IPS-18c (cell line): ENCODE data around the gene ZBTB46.
A peak's percentile ranks its signal among the peaks of the same experiment; 100 is the strongest.

ENCODE experiments used
- H3K4me3 ChIP-seq: 2 replicates; pipeline ENCODE4 v1.7.0; 2013; ENCODE audit warnings: low read depth, mild to moderate bottlenecking, low read length, moderate library complexity; ENCODE audit not compliant: insufficient read depth
- H3K9me3 ChIP-seq: one replicate; pipeline ENCODE4 v1.6.1; 2013; ENCODE audit warnings: mild to moderate bottlenecking, low read length, moderate library complexity; ENCODE audit not compliant: control insufficient read depth, insufficient read depth

ZBTB46 gene

DNA sequence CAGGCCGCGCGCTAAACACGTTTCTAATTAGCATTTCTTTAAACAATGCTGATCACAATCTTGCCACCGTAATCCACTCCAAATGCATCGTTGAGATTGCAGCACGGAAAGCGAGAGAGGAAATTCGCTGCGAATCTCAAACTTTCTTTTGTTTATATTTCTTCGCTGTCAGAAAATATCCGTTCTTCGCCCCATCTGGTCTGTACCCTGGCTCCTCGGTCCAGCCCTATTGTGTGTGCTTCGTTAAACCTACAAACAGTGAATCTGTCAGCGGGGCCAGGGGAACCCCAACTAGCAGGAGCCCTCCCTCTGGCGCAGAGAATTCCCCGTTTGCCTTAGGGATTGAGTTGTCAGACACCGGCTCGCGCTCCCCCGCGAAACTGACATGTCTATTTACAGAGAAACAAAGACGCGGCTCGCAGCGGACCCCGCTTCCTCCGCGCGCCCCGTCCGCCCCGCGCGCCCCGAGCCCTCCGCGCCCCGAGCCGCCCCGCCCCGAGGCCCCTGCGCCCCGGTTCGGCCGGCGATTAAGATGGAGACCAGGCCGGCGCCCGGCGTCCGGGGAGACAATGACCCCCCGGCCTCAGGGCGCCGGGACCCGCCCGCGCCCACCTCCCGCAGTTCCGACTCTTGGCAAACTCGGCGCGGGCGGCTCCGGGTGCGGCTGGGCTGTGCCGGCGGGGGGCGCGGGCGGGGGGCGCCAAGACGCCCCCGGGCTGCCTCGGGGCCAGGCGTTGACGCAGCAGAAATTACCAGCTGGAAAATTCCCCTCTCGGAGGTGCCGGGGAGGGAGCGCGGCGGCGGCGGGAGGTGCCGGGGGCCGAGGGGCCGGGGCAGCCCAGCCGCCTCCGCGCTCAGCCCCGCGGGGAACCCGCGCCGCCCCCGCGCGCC lies 874 bp downstream of the ZBTB46 start:
- Histone ChIP-seq H3K9me3 (no peaks in the 10 kb centered on the region), H3K4me3 (peak overlapping the region; percentile 71)

- peak overlapping the region; percentile 71 for H3K4me3 ChIP-seq
- H3K9me3 ChIP-seq, result no peaks in the 10 kb centered on the region
These were observed 1.5 kb downstream of the ZBTB46 start for GRCh38 chr20:63829603-63829944.

DNA sequence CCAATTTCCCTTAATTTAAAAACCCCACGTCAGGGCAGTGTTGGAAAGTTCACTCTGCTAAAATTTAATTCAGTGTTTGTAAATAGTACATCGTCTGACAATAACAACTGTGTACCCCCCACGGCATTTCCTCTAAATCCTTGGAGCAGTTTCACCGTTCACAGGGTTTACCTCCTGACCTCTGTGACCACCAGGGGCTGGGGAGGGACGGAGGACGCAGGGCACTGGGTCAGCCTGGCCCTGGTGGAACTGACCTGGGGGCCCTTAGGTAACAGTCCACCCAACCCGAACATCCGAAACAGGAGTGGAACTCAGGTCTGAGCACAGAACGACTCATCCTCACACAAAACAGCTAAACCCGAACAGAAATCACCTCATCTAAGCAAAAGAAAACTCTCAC lies 2.1 kb downstream of the ZBTB46 start:
- no peaks in the 10 kb centered on the region for H3K9me3 ChIP-seq
- peak overlapping the region; percentile 71; the same call in 1 of the 2 replicates for H3K4me3 ChIP-seq

DNA sequence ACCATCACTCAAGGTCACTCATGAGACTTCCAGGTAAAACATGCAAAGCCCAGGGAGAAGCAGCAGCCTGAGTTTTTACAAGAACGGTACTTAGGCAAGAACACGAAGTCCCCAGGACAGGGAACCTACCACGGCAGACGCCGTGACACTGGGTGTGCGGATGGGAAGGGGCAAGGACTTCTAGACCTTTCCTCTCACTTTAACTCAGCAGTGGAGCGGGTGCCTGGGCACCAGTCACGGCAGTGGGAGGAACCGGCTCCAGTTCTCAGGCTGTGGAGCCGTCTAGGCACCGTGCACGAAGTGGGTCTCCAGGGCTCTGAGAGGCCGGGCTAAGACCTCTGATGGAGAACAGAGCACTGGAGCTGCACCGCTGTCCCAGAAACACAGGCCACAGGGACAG lies 2.5 kb downstream of the ZBTB46 start:
- no peak overlapping the region; the same call in 1 of the 2 replicates for H3K4me3 ChIP-seq
- H3K9me3 ChIP-seq, result no peaks in the 10 kb centered on the region

DNA sequence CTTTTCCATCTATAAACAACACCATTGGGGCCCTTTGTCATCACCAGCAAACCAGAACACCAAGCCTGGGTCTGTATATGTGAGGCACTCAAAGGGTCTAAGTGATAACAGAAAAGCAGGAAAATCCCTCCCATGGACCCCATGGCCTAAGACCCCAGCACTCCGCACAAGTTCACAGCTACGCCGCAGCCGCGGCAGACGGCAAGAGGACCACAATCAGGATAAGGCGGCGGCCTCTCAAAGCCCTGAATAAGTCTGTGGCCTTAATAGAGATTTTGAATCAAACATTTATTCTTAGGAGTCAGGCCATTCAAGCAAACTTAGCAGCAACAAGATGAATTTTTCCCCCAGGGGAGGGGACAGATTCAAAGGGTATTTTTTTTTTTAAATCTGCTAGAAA lies 2.9 kb downstream of the ZBTB46 start:
- Histone ChIP-seq H3K4me3 (no peak overlapping the region), H3K9me3 (no peaks in the 10 kb centered on the region)

DNA sequence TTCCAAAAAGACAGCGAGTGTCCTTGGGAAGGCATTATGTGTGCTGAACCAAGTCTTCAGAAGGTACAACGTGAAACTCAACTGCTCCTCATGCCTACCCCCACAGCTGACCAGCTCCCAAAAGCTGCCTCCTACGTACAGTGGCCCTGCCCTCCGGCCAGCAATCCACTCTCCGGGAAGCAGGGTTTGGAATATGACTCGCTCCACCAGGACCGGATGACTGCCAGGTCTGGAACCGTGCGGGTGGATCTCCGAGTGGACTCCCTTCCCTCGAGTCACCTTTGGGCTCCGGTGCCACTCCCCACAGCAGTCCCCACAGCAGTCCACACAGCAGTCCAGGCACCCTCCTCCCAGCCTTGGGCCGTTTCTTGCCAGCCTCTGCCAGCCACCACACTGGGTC lies 4.3 kb downstream of the ZBTB46 start:
- no peaks in the 10 kb centered on the region for H3K9me3 ChIP-seq
- no peak overlapping the region for H3K4me3 ChIP-seq

- no peak overlapping the region for H3K4me3 ChIP-seq
- H3K9me3 ChIP-seq, result no peaks in the 10 kb centered on the region
These were observed 5.5 kb downstream of the ZBTB46 start for GRCh38 chr20:63825331-63826118.

GRCh38 chr20:63823691-63824311 lies 7.3 kb downstream of the ZBTB46 start:
- H3K4me3 ChIP-seq, result no peak overlapping the region
- no peaks in the 10 kb centered on the region for H3K9me3 ChIP-seq

DNA sequence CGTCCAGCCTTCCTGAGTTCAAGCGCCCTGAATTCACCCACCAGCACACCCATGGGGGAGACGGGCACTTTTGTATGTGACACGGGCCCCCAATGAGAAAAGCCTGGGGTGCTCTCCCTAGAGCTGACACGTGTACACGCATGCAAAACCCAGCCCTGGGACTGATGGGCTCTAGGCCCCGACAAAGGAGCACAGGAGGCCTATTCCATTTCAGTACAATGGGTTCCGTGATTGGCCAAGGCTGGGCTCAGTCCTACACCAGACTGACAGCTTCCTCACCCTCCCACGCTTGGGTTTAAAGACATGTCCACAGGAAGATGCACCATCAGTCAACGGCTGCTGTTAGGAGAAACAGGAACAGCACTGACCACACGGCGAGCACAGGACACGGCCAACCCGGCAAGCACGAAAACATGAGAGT lies 8.8 kb downstream of the ZBTB46 start:
- Histone ChIP-seq H3K4me3 (no peak overlapping the region), H3K9me3 (no peaks in the 10 kb centered on the region)

- no peaks in the 10 kb centered on the region for H3K9me3 ChIP-seq
These were observed 9.3 kb downstream of the ZBTB46 start for GRCh38 chr20:63821811-63822210.

DNA sequence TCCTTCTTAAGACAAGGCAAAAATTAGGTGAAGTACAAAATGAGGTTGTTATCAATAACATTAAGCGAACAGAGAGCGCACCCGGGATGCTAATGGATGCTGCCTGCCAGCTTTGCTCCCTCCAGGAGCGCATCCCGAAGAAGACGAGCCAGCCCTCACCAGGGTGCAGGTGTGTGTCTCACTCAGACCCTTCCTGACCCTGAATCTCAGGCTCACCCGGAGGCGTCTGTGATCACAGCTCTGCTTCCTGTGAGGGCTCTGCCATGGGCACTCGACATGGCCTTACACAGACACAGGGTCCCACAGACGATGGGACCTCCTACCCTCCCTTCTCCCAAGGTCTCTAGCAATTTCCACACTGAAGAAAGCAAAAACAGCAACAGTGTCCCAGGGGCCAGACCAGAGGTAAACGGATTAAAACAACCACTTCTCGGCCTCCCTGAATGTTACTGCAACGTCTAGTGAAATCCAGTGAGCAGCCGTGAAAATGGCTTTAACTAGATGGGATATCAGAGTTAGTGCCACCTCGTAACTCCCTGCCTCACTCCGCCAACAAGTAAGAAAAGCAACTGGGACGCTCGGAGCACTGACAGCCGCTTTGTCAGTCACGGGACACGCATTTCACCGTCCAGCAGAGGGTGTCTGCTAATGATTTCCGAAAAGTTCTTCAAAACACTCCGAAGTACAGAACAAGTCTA lies 11.7 kb downstream of the ZBTB46 start:
- no peak overlapping the region for H3K4me3 ChIP-seq
- no peaks in the 10 kb centered on the region for H3K9me3 ChIP-seq

More at GRCh38 chr20:63821811-63822210, 9.3 kb downstream of the ZBTB46 start:
- no peak overlapping the region for H3K4me3 ChIP-seq

- no peak overlapping the region for H3K4me3 ChIP-seq
These were observed 15.3 kb downstream of the ZBTB46 start for GRCh38 chr20:63815615-63816253.

DNA sequence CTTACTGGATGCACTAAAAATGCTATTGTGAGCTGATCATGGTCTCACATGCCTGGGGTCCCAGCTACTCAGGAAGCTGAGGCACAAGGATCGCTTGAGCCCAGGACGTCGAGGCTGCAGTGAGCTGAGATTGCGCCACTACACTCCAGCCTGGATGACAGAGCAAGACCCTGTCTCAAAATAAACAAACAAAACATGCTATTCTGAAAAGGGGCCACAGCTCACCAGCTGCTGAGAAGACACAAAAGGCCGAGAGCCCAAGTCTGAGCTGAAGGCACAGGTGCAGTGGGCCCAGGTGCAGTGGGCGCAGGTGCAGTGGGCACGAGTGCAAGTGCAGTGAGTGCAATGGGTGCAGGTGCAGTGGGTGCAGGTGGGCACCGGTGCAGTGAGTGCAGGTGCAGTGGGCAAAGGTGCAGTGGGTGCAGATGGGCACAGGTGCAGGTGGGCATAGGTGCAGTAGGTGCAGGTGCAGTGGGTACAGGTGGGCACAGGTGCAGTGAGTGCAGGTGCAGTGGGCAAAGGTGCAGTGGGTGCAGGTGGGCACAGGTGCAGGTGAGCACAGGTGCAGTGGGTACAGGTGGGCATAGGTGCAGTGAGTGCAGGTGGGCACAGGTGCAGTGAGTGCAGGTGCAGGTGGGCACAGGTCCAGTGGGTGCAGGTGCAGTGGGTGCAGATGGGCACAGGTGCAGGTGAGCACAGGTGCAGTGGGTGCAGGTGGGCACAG lies 16.0 kb downstream of the ZBTB46 start:
- Histone ChIP-seq H3K4me3 (no peak overlapping the region), H3K9me3 (no peaks in the 10 kb centered on the region)

More at GRCh38 chr20:63815615-63816253, 15.3 kb downstream of the ZBTB46 start:
- H3K9me3 ChIP-seq, result no peaks in the 10 kb centered on the region

DNA sequence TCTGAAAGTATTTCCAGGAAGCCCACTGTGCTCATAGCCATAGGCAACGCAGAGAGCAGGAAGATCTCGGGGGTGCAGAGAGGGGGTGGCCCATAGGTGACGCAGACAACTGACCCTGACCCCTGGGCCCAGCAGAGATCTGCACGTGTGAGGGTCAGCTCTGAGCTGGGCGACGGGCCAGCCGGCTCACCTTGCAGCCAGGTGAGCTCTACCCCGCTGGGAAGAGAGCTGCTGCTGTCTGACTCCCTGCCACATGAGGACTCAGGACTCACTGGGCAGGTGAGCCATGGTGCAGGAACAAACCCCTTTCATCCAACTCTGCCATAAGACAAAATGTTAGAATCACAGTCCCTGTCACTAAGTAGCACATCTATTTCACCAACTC lies 19.6 kb downstream of the ZBTB46 start:
- Histone ChIP-seq H3K4me3 (no peak overlapping the region), H3K9me3 (no peaks in the 10 kb centered on the region)

DNA sequence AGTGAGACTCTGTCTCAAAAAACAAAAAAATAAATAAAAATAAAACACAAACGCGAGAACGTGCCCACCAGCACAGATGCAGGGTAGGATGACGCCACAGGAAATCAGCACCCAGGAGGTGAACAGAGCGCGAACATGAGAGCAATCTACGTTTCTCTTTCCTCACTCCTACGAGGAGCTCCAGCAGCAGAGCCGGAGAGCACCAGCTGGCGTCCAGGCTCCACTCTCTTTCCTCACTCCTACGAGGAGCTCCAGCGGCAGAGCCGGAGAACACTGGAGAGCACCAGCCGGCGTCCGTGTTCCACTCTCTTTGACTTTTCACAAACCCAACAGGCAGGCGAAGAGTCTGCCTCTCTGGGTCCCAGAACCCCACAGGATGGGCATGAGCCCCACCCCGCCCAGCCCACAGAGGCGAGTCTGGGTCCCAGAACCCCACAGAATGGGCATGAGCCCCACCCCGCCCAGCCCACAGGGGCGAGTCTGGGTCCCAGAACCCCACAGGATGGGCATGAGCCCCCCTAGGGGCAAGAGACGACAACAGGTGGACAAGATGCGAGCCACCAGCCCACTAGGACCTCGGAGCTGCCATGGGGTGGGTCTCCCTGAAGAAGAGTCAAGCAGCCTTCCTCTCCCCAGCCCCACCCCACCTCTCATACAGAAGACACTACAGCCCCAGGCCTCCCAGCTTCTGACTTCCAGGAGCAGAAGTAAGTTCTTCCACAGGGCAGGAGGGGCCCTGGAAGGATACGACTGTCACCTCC lies 20.2 kb downstream of the ZBTB46 start:
- Histone ChIP-seq H3K9me3 (no peaks in the 10 kb centered on the region), H3K4me3 (no peak overlapping the region)

GRCh38 chr20:63809856-63810255 lies 21.2 kb downstream of the ZBTB46 start:
- no peak overlapping the region for H3K4me3 ChIP-seq
- H3K9me3 ChIP-seq, result no peaks in the 10 kb centered on the region
